ENCODE results near the gene GAS2L2.

DNA sequence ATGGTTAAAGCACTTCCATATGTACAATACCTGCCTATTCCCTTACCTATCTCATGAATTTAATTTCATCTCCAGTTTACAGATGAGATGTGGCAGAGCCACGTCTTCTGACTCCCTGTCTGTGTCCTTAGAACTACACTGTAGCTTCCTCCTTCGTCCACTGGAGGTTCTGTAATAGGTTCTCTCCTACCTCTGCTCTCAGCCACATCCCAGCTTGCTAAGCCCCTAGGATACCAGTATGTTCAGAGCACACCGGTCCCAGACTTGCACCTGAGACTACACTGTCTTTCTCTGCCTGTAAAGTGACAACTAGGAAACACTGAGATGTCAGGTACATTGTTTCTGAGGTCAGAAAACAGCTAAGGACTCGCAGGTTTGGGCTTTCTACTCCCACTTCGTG lies 25.4 kb downstream of the GAS2L2 start:
- TF ChIP-seq EZH2 (IDR thresholded peaks at IDR 0.05) (no peak), POLR2AphosphoS5 (IDR thresholded peaks at IDR 0.05; ENCODE audit: borderline replicate concordance, low read depth, low read length) (no peak)

All from SK-N-MC (cell line).